Activated T-helper 2 cell treated with anti-CD3 and anti-CD28 coated beads, Interferon-gamma antibody, Interleukin-2, Interleukin-4, amounts not matched to agents 10 μg/mL and 5 μg/mL and 100 μg/mL, durations not matched to agents 14 hours and 24 hours and 36 hours (primary cell): Measurements from ENCODE around the gene APBA1. TPM values are rescaled to one million over a fixed set of nuclear protein-coding genes. Genes with fewer than 3 reads are reported as not detected.

Source experiments
- DNase-seq: peaks from one replicate; pipeline ENCODE4 v3.0.0; 2021; ENCODE audit warnings: low spot score
- H3K27ac Mint-ChIP-seq: one replicate; pipeline ENCODE4 v1.8.0; 2021; ENCODE audit warnings: mixed read lengths
- H3K27me3 Mint-ChIP-seq: one replicate; pipeline ENCODE4 v1.8.0; 2021; ENCODE audit warnings: low read depth, mixed read lengths
- H3K36me3 Mint-ChIP-seq: one replicate; pipeline ENCODE4 v1.8.0; 2021; ENCODE audit warnings: low read depth, mixed read lengths
- H3K4me1 Mint-ChIP-seq: one replicate; pipeline ENCODE4 v1.8.0; 2021; ENCODE audit warnings: low read depth, mixed read lengths
- H3K4me3 Mint-ChIP-seq: one replicate; pipeline ENCODE4 v1.8.0; 2021; ENCODE audit warnings: low read depth, mild to moderate bottlenecking, moderate library complexity, mixed read lengths
- H3K9me3 Mint-ChIP-seq: one replicate; pipeline ENCODE4 v1.8.0; 2021; ENCODE audit warnings: mixed read lengths
- intact Hi-C: fragments of 100-400 bp; cut with micrococcal nuclease; formaldehyde crosslinking; loops from one replicate; pipeline ENCODE4 v1.15.1; 2023
- total RNA-seq: library from RNA; stranded (reverse); gene quantifications from 2 replicates; pipeline ENCODE4 v1.2.3, GENCODE V29; 2022

The APBA1 gene
- total RNA-seq, 1 donor from 2014 or later = 0.98 TPM

DNA sequence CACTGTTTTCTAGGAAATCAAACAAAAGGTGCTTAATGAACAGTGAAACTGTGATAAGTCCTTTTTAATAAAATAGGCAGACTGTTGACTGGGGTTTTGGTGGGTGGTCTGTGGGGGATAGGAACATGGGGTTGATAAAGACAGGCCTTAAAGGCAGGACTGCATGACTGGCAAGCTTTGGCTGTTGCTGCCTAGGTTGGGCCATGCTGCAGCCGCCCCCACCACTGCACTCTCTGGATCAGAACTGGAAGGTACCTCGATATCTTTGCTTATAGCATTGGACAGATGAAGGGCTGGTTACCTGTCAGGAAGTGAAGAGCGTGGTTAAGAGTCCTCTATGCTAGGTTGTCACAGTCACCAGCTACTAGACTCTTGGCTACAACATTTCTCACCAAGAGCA lies 24.4 kb downstream of the APBA1 start:
- H3K27me3 Mint-ChIP-seq = peaks cover 8% of the 10 kb centered on the region
- H3K4me1 Mint-ChIP-seq = no peaks in the 10 kb centered on the region
- intact Hi-C loops = no loop called here
- H3K27ac Mint-ChIP-seq = no peak overlapping the region
- no peaks in the 10 kb centered on the region for H3K9me3 Mint-ChIP-seq
- DNase-seq = no peak
- no peaks in the 10 kb centered on the region for H3K36me3 Mint-ChIP-seq
- no peak overlapping the region for H3K4me3 Mint-ChIP-seq

DNA sequence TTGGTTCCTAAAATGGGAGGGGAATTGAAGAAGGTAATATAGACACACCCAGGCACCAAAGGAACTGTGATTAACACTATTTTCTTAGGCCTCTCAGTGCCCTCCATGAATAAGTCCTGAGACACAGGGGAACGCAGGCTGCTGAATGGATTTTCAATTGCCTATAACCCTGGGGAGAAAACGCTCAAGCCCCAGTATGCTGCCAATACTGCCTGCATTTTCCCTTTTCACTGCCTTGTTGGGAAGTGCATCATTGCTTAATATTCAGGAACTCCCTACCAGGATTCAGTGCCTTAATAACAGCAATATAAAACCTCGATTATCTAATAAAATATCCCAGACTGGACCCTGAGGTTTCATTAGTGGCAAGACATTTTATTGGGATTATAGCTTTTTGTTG lies 25.4 kb downstream of the APBA1 start:
- intact Hi-C loops = no loop called here
- no peaks in the 10 kb centered on the region for H3K9me3 Mint-ChIP-seq
- H3K4me3 Mint-ChIP-seq = no peak overlapping the region
- H3K4me1 Mint-ChIP-seq = no peaks in the 10 kb centered on the region
- DNase-seq = no peak
- H3K27me3 Mint-ChIP-seq = peaks cover 8% of the 10 kb centered on the region
- H3K27ac Mint-ChIP-seq = no peak overlapping the region
- H3K36me3 Mint-ChIP-seq = no peaks in the 10 kb centered on the region

DNA sequence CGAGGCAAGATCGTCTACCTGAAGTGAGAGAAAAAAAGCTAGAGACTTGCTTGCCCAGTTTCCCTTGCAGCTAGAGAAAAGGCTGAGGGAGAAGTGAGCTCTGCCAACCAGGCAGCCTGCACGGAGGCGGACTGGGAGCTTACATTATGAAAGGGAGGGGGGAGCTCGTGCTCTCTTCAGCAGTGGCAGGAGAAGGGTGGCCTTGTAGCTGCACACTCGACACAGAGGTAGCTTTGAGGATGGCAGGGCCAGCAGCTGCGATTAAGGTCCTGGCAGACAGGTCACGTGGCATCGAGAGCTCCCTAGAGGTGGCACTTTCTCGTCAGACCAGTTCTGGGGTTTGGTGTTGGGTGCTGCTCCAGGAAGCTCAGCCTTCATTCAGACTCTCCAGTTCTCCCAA lies 26.7 kb downstream of the APBA1 start:
- no peak overlapping the region for H3K27ac Mint-ChIP-seq
- no peaks in the 10 kb centered on the region for H3K4me1 Mint-ChIP-seq
- H3K36me3 Mint-ChIP-seq = no peaks in the 10 kb centered on the region
- intact Hi-C loops = no loop called here
- no peak for DNase-seq
- no peaks in the 10 kb centered on the region for H3K9me3 Mint-ChIP-seq
- H3K27me3 Mint-ChIP-seq = peaks cover 10% of the 10 kb centered on the region
- H3K4me3 Mint-ChIP-seq = no peak overlapping the region

DNA sequence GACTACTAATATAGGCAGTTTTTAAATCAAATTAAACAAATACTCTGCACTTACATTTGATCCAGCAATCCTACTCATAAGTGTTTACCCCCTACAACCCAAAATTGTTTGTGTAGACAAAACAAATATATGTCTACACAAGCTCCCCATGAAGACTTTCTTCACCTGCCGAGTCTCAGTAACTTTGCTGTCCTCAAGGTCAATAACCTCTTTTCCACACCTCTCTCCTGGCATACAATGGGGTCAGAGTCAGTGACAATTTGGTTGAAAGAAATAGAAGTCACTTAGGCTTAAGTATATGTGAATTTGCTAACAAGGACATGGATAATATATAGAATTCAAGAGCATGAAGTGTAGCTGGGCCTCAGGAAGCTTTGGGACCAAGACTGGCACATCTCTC lies 29.1 kb downstream of the APBA1 start:
- Mint-ChIP-seq H3K36me3 (no peaks in the 10 kb centered on the region), H3K9me3 (no peaks in the 10 kb centered on the region), H3K4me3 (no peak overlapping the region), H3K27ac (no peak overlapping the region), H3K4me1 (no peaks in the 10 kb centered on the region), H3K27me3 (peaks cover 8% of the 10 kb centered on the region)
- DNase-seq = no peak
- intact Hi-C loops = no loop called here

DNA sequence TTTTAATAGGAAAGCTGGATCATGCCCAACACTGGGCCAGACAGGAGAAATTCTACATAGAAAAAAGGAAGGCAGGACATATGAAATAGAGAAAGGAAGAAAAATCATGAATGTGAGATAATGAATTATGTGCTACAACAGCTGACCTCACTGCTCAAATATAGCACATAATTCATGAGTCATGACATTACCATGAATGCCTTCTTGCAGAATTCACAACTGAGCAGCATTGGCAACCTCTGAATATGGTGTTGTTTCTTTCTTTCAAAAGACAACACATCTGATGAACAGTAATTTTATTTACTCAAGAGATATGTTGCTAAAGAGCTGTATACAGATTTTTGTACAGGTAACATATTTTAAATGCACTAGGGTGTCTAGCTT lies 34.4 kb downstream of the APBA1 start:
- H3K27me3 Mint-ChIP-seq = peaks cover 26% of the 10 kb centered on the region
- no peaks in the 10 kb centered on the region for H3K9me3 Mint-ChIP-seq
- DNase-seq = no peak
- intact Hi-C loops = no loop called here
- no peak overlapping the region for H3K27ac Mint-ChIP-seq
- H3K4me3 Mint-ChIP-seq = no peak overlapping the region
- H3K4me1 Mint-ChIP-seq = no peaks in the 10 kb centered on the region
- no peaks in the 10 kb centered on the region for H3K36me3 Mint-ChIP-seq

DNA sequence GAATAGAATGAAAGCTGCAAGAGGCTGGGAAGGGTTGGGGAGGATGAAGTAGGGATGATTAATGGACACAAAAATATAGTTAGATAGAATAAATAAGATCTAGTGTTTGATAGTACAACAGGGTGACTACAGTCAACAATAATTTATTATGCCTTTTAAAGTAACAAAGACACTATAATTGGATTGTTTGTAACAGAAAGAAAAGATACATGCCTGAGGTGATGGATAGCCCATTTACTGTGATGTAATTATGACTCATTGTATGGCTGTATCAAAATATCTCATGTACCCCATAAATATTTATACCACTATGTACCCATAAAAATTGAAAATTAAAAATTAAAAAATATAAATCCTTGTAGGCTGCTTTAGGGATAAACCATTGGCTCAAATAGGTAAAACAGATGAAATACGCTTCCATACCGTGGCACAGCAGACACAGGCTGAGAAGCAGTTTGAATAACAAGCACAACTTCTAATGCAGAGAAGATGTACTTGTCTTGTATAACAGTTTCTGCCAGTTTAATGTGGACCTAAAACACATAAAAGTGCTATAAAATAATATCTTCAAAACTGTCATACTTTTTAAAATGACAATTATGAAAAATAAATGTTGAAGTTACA lies 34.9 kb downstream of the APBA1 start:
- no peak overlapping the region for H3K4me3 Mint-ChIP-seq
- intact Hi-C loops = no loop called here
- H3K4me1 Mint-ChIP-seq = no peaks in the 10 kb centered on the region
- no peak overlapping the region for H3K27ac Mint-ChIP-seq
- H3K9me3 Mint-ChIP-seq = no peaks in the 10 kb centered on the region
- H3K27me3 Mint-ChIP-seq = peaks cover 26% of the 10 kb centered on the region
- H3K36me3 Mint-ChIP-seq = no peaks in the 10 kb centered on the region
- no peak for DNase-seq

DNA sequence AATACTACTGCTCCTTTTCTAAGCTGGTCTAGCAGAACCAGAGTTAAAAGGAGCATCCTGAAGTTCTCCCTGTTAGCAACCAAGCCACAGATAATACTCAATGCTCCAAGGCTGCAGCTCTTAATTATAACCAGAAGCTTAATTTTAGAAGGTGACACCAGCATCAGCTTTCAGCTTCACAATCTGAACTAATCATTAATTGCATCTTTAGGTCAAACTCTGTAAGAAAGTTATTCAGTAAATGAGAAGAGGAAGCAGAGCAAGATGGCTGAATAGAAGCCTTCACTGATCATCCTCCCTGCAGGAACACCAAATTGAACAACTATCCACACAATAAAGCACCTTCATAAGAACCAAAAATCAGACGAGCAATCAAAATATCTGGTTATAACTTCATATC lies 38.5 kb downstream of the APBA1 start:
- Mint-ChIP-seq H3K4me1 (no peaks in the 10 kb centered on the region), H3K27me3 (peaks cover 18% of the 10 kb centered on the region), H3K36me3 (no peaks in the 10 kb centered on the region), H3K9me3 (no peaks in the 10 kb centered on the region), H3K27ac (no peak overlapping the region), H3K4me3 (no peak overlapping the region)
- DNase-seq = no peak
- intact Hi-C loops = no loop called here

DNA sequence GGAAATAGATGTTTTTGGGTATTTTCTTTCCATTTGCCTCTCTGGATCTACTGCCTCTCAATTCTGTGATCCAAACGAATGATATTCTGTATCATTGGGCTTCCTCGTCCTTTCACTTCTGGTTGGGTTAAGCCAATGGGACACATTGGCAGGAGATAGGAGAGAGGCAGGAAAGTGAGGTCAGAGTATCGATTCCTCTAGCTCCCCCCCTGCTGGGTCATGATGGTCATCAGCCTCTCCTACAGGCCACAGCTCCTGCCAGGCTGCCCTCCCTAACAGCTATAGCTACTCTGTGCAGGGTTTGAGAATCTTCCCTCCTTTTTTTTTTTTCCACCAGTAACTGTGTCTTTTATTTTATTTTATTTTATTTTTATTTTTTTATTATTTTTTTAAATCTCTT lies 39.4 kb downstream of the APBA1 start:
- Mint-ChIP-seq H3K4me3 (no peak overlapping the region), H3K27ac (no peak overlapping the region), H3K9me3 (no peaks in the 10 kb centered on the region), H3K4me1 (no peaks in the 10 kb centered on the region), H3K36me3 (no peaks in the 10 kb centered on the region), H3K27me3 (peaks cover 22% of the 10 kb centered on the region)
- no peak for DNase-seq
- intact Hi-C loops = no loop called here

DNA sequence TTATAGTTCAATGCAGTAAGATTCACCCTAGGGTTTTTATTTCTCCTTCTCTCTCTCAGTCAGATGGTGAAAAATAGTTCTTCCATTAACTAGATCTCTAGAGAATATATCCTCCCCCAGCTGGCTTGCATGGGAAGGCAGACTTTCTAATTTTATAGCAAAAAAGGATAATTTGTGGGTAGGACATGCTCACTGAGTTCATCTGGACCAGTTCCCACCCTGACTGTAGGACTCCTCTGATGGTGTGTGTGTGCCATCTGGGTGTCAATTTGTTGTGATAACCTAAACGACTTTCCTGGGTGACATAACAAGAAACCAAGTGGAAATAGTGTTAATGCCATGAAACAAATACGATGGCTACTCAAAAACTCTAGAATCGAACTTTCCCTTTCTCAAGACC lies 44.9 kb downstream of the APBA1 start:
- intact Hi-C loops = no loop called here
- Mint-ChIP-seq H3K36me3 (no peaks in the 10 kb centered on the region), H3K27me3 (peaks cover 14% of the 10 kb centered on the region), H3K4me3 (no peak overlapping the region), H3K9me3 (no peaks in the 10 kb centered on the region), H3K27ac (no peak overlapping the region), H3K4me1 (no peaks in the 10 kb centered on the region)
- no peak for DNase-seq

DNA sequence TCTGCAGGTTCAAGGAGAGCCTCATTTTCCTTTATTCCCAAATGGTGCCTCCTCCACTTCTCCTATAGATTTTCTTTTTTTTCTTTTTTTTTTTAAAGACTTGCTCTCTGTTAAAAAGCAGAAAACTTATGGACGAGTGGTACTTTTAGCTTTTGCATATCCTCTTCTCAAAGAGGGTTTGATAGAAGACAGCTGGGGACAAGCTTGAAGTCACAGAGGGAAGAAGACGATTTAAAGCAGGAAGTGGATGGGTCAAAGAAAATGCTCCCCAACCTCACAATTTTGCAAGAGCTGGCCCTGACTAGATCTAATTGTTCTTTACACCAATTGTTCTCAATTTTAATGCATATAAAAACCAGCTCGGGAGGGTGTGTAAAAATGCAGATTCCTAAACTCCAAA lies 48.9 kb downstream of the APBA1 start:
- H3K27me3 Mint-ChIP-seq = peaks cover 14% of the 10 kb centered on the region
- H3K36me3 Mint-ChIP-seq = no peaks in the 10 kb centered on the region
- DNase-seq = no peak
- no peaks in the 10 kb centered on the region for H3K4me1 Mint-ChIP-seq
- intact Hi-C loops = no loop called here
- no peak overlapping the region for H3K27ac Mint-ChIP-seq
- H3K4me3 Mint-ChIP-seq = no peak overlapping the region
- H3K9me3 Mint-ChIP-seq = no peaks in the 10 kb centered on the region

DNA sequence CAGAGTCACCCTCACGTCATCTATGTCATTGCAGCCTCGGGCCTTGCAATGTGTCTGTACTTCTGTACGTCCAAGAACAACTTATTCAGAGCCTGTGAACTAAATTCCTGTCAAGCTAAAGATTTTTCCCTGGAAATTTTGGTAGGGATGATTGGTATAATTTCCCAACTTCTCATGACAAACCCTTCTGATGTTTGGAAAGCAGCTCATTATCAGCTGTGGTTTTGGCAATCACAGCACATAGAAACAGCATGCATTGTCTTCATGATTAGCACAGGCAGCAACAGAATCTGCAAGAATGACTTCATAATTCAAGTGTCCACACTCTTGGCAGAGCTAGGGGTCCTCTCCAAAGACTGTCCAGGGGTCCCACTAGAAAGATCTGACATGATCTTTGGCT lies 49.5 kb downstream of the APBA1 start:
- intact Hi-C loops = no loop called here
- Mint-ChIP-seq H3K27ac (no peak overlapping the region), H3K9me3 (no peaks in the 10 kb centered on the region), H3K4me3 (no peak overlapping the region), H3K4me1 (no peaks in the 10 kb centered on the region), H3K27me3 (peaks cover 10% of the 10 kb centered on the region), H3K36me3 (no peaks in the 10 kb centered on the region)
- no peak for DNase-seq

DNA sequence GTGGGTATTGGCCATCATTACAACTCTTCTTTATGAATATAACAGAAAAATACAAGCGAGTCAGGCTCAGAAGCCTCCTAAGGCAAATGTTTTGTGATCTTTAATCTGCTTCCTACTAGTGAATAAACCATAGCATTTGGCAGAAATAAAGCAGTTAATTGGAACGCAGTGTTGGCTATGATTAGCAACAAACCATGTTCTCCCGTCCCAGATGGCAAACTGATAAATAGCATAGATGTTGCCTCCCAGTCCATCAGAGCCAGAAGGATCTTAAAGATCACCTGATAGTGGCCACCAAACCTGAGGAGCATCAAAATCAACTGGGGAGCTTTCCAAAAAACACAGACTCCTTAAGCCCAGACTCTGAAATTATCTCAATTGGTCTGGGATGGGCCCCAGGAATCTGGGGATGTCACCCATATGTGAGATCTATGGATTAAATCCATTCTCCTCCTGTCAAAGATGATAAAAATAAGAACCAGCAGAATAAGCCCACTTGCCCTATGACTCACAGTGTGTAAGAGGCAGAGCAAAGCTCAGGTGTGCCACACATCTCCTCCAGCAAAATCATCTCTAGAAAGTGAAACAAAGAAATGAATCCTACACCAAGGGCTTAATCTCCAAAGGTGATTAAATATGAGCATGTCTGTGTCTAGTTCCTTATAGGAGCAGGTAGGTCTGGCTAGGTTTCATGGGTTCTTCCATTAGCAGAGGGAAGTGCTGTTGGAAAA lies 50.3 kb downstream of the APBA1 start:
- Mint-ChIP-seq H3K9me3 (no peaks in the 10 kb centered on the region), H3K4me3 (no peak overlapping the region), H3K4me1 (no peaks in the 10 kb centered on the region), H3K27ac (no peak overlapping the region), H3K27me3 (peaks cover 7% of the 10 kb centered on the region), H3K36me3 (no peaks in the 10 kb centered on the region)
- intact Hi-C loops = no loop called here
- no peak for DNase-seq

DNA sequence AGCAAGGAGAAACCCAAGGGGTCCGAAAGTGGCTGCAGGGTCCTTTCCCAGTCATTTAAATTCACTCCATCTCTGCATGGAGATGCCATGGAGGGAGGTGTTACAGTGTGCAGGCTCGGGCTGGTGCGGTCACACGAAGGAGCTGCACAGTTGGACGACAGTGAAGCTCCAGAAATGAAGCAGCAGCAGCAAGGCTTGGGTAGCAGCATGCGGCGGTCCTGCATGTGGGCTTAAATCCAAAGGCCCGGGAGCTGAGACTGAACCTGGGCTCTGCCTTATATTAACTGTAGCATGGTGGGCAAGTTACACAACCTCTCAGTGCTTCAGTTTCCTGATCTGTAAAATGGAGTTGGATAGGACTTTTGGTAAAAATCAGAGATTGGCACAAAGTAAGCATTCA lies 51.4 kb downstream of the APBA1 start:
- no peak overlapping the region for H3K4me3 Mint-ChIP-seq
- H3K4me1 Mint-ChIP-seq = no peaks in the 10 kb centered on the region
- H3K27me3 Mint-ChIP-seq = peaks cover 8% of the 10 kb centered on the region
- H3K36me3 Mint-ChIP-seq = no peaks in the 10 kb centered on the region
- no peak overlapping the region for H3K27ac Mint-ChIP-seq
- H3K9me3 Mint-ChIP-seq = no peaks in the 10 kb centered on the region
- DNase-seq = no peak
- intact Hi-C loops = no loop called here
